ENCODE results near the gene AGRP. TPM values are rescaled to one million over a fixed set of nuclear protein-coding genes. Genes with fewer than 3 reads are reported as not detected.

AGRP gene
- total and polyA plus RNA-seq, 2 of the 4 experiments (the other 2 are of a cell fraction): not detected

DNA sequence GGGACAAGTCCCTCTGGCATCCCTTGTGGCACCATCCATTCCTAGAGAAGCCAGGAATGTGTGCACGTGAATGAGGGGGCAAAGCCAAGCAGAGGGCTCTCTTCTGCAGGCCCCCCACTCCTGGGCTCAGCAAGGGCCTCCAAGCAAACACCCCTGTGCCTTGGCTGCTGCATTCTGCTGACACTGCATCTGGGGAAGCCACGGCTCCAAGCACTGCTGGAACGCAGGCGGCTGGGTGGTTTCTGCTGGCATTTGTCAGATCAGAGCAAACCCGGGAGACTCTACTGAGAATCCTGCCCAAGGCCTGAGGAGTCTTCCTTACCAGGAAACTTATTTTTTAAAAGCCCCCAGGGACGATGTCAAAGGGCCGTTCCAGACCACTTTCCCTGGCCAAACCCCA lies 25.7 kb downstream of the AGRP start:
- Histone ChIP-seq H2BK15ac (ENCODE audit: low read depth, low read length) (no peak overlapping the region), H4K5ac (ENCODE audit: low read depth, low read length) (no peak overlapping the region; the same call in 1 of the 2 replicates), H4K91ac (ENCODE audit: insufficient read depth, low read depth, low read length) (no peak overlapping the region), H3K56ac (ENCODE audit: extremely low read depth, insufficient read depth, low read length) (no peak overlapping the region), H4K20me1 (ENCODE audit: insufficient read depth, low read length) (peaks cover 91% of the 10 kb centered on the region), H4K8ac (ENCODE audit: low read depth in 2 of 2, low read length in 2 of 2) (no peak overlapping the region; a peak in 1 of 4 replicates), H3K4me3 (ENCODE audit: insufficient read depth, low read depth, low read length) (no peak overlapping the region), H2AK5ac (ENCODE audit: low read depth, low read length) (peak overlapping the region; percentile 66; the same call in 1 of the 2 replicates), H3K9me3 (ENCODE audit: control insufficient read depth, insufficient read depth, low read length) (no peaks in the 10 kb centered on the region), H3K23ac (ENCODE audit: low read depth, low read length) (no peak overlapping the region), H3K9me1 (ENCODE audit: insufficient read depth, low read length) (peaks cover 19% of the 10 kb centered on the region), H2AK9ac (replicated peaks; ENCODE audit: low read depth, low read length, poor library complexity) (peak overlapping the region; percentile 58), H2AFZ (replicated peaks; ENCODE audit: low read length, poor library complexity) (peak overlapping the region; percentile 8), H2BK5ac (ENCODE audit: low read depth, low read length, poor library complexity, severe bottlenecking) (no peak overlapping the region), H3K27ac (ENCODE audit: insufficient read depth, low read length) (no peak overlapping the region), H3K4ac (ENCODE audit: low read depth, low read length) (no peak overlapping the region; the same call in 1 of the 2 replicates), H3K18ac (ENCODE audit: low read depth, low read length) (no peak overlapping the region), H3K14ac (replicated peaks; ENCODE audit: low read depth, low read length) (no peak overlapping the region), H3K4me2 (ENCODE audit: low read depth, low read length) (no peak overlapping the region), H3K27me3 (ENCODE audit: control insufficient read depth, insufficient read depth, low read length) (no peaks in the 10 kb centered on the region), H3K9ac (ENCODE audit: low read depth, low read length) (peak overlapping the region; percentile 44; the same call in 1 of the 2 replicates), H2BK120ac (ENCODE audit: low read depth, low read length) (no peak overlapping the region), H3K79me1 (ENCODE audit: low read depth in 1 of 2, low read length in 2 of 2) (peaks cover 9 to 90% of the 10 kb centered on the region in 2 experiments), H3K4me1 (ENCODE audit: control insufficient read depth, insufficient read depth, low read length) (peaks cover 27% of the 10 kb centered on the region), H2BK20ac (ENCODE audit: low read depth, low read length) (no peak overlapping the region), H3K36me3 (ENCODE audit: control insufficient read depth, insufficient read depth, low read length) (peaks cover 13% of the 10 kb centered on the region)
- no peak for TF ChIP-seq FOS (IDR thresholded peaks at IDR 0.05; ENCODE audit: low read depth, low read length)
- peak; percentile 56; the same call in 1 of the 2 replicates for TF ChIP-seq MAFK (IDR thresholded peaks at IDR 0.05; ENCODE audit: low read depth, low read length)
- POLR2A ChIA-PET (ENCODE audit: unreplicated experiment): no interaction called here
- no TSS peak for BruUV-seq (replicated peaks)
- in situ Hi-C loops (cut with MboI; ENCODE audit: low sequenced_read_pairs) (loop anchor here (10.0 kb wide), 2 partner anchors 203 to 493 kb away; partner anchors contain the start of gene CES3), intact Hi-C loops (cut with micrococcal nuclease) (no loop called here), dilution Hi-C loops (cut with HindIII; ENCODE audit: low sequenced_read_pairs, unreplicated experiment) (no loop called here)
- no peak for DNase-seq
- ATAC-seq (ENCODE audit: low read depth): no peak
- CTCF ChIA-PET: interaction anchor here (1.8 kb wide), 1 partner anchor 8 kb away, joined by 9 read pairs; no protein-coding TSS in a partner anchor
- 51% methylated on average over 4 of the region's 7 CpGs; no CpG with 5 or more reads in 1 of the 2 experiments for WGBS, 2 experiments (ENCODE audit: extremely low coverage in 2 of 2, insufficient read length in 1 of 2)
